Skeletal muscle tissue (tissue), 4 donors: ENCODE results near the gene CBX6. TPM values are rescaled to one million over a fixed set of nuclear protein-coding genes. Genes with fewer than 3 reads are reported as not detected.
A peak's percentile ranks its signal among the peaks of the same experiment; 100 is the strongest.

ENCODE experiments used
- H3K27ac ChIP-seq: one replicate; pipeline ENCODE4 v1.7.0; 2013; ENCODE audit warnings: mild to moderate bottlenecking, low read depth, low read length, inconsistent platforms
- H3K27me3 ChIP-seq, 3 donors: one replicate each; pipeline ENCODE4 v1.7.0; 2013; ENCODE audit warnings: low read length in 3 of 3; ENCODE audit not compliant: control insufficient read depth in 3 of 3, insufficient read depth in 3 of 3
- H3K36me3 ChIP-seq, 3 donors: one replicate each; pipeline ENCODE4 v1.7.0; 2013; ENCODE audit warnings: low read length in 3 of 3; ENCODE audit not compliant: control insufficient read depth in 3 of 3, insufficient read depth in 3 of 3
- H3K4me1 ChIP-seq, 3 donors: one replicate each; pipeline ENCODE4 v1.7.0; 2013; ENCODE audit warnings: low read length in 3 of 3, mild to moderate bottlenecking in 3 of 3; ENCODE audit not compliant: control insufficient read depth in 3 of 3, insufficient read depth in 3 of 3
- H3K4me3 ChIP-seq, 3 donors: one replicate each; pipeline ENCODE4 v1.7.0; 2013; ENCODE audit warnings: low read length in 3 of 3
- H3K9ac ChIP-seq, 3 donors: one replicate each; pipeline ENCODE4 v1.7.0; 2013; ENCODE audit warnings: low read length in 3 of 3, mild to moderate bottlenecking in 3 of 3, moderate library complexity in 2 of 3, low read depth in 1 of 3
- H3K9me3 ChIP-seq, 3 donors: one replicate each; pipeline ENCODE4 v1.7.0; 2013; ENCODE audit warnings: low read length in 3 of 3; ENCODE audit not compliant: control insufficient read depth in 3 of 3
- total RNA-seq: library from RNA; depleted of rRNA; stranded (reverse); fragments of >200 nt; gene quantifications from one replicate; pipeline ENCODE4 v1.2.3, GENCODE V29; 2014
- donor health status: Osteomylitis.

The CBX6 gene
- total RNA-seq, 1 donor from 2014 or later: 19.3 TPM

GRCh38 chr22:38850941-38851849 is 20.8 kb downstream of the CBX6 start:
- Histone ChIP-seq H3K27ac (no peak overlapping the region), H3K4me1 (no peaks in the 10 kb centered on the region), H3K36me3 (no peaks in the 10 kb centered on the region), H3K4me3 (no peak overlapping the region), H3K27me3 (peaks cover 28 to 39% (median 33%) of the 10 kb centered on the region in 3 donors), H3K9ac (no peak overlapping the region), H3K9me3 (no peaks in the 10 kb centered on the region)

- H3K27ac ChIP-seq: no peak overlapping the region
- H3K36me3 ChIP-seq: no peaks in the 10 kb centered on the region
These were observed 21.6 kb downstream of the CBX6 start for GRCh38 chr22:38850399-38850798.

GRCh38 chr22:38849811-38850210 is 22.2 kb downstream of the CBX6 start:
- H3K9ac ChIP-seq: no peak overlapping the region
- no peak overlapping the region for H3K4me3 ChIP-seq
- H3K27me3 ChIP-seq: peaks cover 28 to 43% (median 39%) of the 10 kb centered on the region in 3 donors
- H3K9me3 ChIP-seq: no peaks in the 10 kb centered on the region
- no peak overlapping the region for H3K27ac ChIP-seq
- no peaks in the 10 kb centered on the region for H3K36me3 ChIP-seq
- no peaks in the 10 kb centered on the region for H3K4me1 ChIP-seq

More at GRCh38 chr22:38850399-38850798, 21.6 kb downstream of the CBX6 start:
- no peaks in the 10 kb centered on the region for H3K4me1 ChIP-seq
- no peaks in the 10 kb centered on the region for H3K9me3 ChIP-seq
- no peak overlapping the region for H3K4me3 ChIP-seq
- H3K27me3 ChIP-seq: peaks cover 28 to 39% (median 34%) of the 10 kb centered on the region in 3 donors
- no peak overlapping the region for H3K9ac ChIP-seq

- Histone ChIP-seq H3K36me3 (no peaks in the 10 kb centered on the region), H3K4me3 (no peak overlapping the region), H3K4me1 (peaks cover 3 to 9% (median 3%) of the 10 kb centered on the region in 3 donors), H3K9me3 (no peaks in the 10 kb centered on the region), H3K27me3 (peaks cover 47 to 57% (median 54%) of the 10 kb centered on the region in 3 donors), H3K27ac (no peak overlapping the region), H3K9ac (no peak overlapping the region)
These were observed 25.6 kb downstream of the CBX6 start for GRCh38 chr22:38846412-38846811.

GRCh38 chr22:38845004-38845740 is 26.8 kb downstream of the CBX6 start:
- H3K4me1 ChIP-seq: peaks cover 3 to 9% (median 3%) of the 10 kb centered on the region in 3 donors
- H3K4me3 ChIP-seq: no peak overlapping the region
- no peak overlapping the region for H3K27ac ChIP-seq
- no peak overlapping the region for H3K9ac ChIP-seq
- peaks cover 53 to 58% (median 57%) of the 10 kb centered on the region in 3 donors for H3K27me3 ChIP-seq
- no peaks in the 10 kb centered on the region for H3K36me3 ChIP-seq
- H3K9me3 ChIP-seq: no peaks in the 10 kb centered on the region

- Histone ChIP-seq H3K4me3 (no peak overlapping the region), H3K9me3 (no peaks in the 10 kb centered on the region), H3K4me1 (peaks cover 3 to 9% (median 3%) of the 10 kb centered on the region in 3 donors), H3K9ac (no peak overlapping the region), H3K27me3 (peaks cover 52 to 60% (median 57%) of the 10 kb centered on the region in 3 donors), H3K36me3 (no peaks in the 10 kb centered on the region), H3K27ac (no peak overlapping the region)
These were observed 27.6 kb downstream of the CBX6 start for GRCh38 chr22:38844315-38845003.

GRCh38 chr22:38843657-38844314 is 28.2 kb downstream of the CBX6 start, which contains the start of gene NPTXR:
NPTXR (minus strand) TSS chr22:38844028.
- H3K27me3 ChIP-seq: peaks cover 47 to 57% (median 54%) of the 10 kb centered on the region in 3 donors
- no peaks in the 10 kb centered on the region for H3K36me3 ChIP-seq
- H3K27ac ChIP-seq: no peak within 1 kb of the TSS
- no peaks in the 10 kb centered on the region for H3K9me3 ChIP-seq
- H3K4me3 ChIP-seq: peak within 1 kb of the TSS in 2 of 3 donors; percentile 41 to 49
- peak within 1 kb of the TSS in 1 of 3 donors; percentile 57 for H3K9ac ChIP-seq
- peaks cover 3 to 9% (median 3%) of the 10 kb centered on the region in 3 donors for H3K4me1 ChIP-seq

GRCh38 chr22:38843201-38843656 is 28.8 kb downstream of the CBX6 start:
- H3K27me3 ChIP-seq: peaks cover 46 to 58% (median 53%) of the 10 kb centered on the region in 3 donors
- no peak overlapping the region for H3K27ac ChIP-seq
- H3K9ac ChIP-seq: peak overlapping the region in 1 of 3 donors; percentile 57

More at GRCh38 chr22:38843201-38843656, 28.8 kb downstream of the CBX6 start:
- Histone ChIP-seq H3K4me1 (peaks cover 3 to 9% (median 3%) of the 10 kb centered on the region in 3 donors), H3K4me3 (peak overlapping the region in 2 of 3 donors; percentile 41 to 49), H3K9me3 (no peaks in the 10 kb centered on the region), H3K36me3 (no peaks in the 10 kb centered on the region)
